Activated CD4-positive, alpha-beta T cell treated with anti-CD3 and anti-CD28 coated beads, Interleukin-2, amount 50 U/mL, for 4 hours (primary cell): Measurements from ENCODE around the gene WASF2.
"Not testable (repeated sequence)": the region's sequence is repeated elsewhere in the genome, so short reads cannot be mapped to it uniquely, and the experiment has no call there.

Experiments used
- DNase-seq, 2 experiments: peaks; one replicate each; pipeline ENCODE4 v3.0.0-alpha.2; 2020

The WASF2 gene

DNA sequence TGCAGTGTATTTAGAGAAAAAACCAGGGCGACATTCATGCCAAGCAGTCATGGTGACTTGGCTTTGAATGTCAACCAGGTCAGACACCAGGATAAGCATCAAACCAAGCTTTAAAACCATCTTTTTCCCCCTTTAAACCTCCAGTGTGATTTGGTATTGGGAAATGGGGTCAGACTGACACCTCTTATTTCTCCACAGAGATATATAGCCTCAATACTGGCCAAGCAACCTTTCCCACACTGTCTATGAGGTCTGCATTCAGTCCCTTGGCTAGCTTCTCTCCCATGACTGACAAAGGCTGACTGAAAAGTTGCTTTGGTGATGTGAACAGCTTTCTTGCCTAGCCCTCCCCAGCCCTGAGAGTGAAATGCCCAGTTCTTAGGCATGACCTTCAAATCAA lies 75.9 kb downstream of the WASF2 start:
- DNase-seq: no peak

DNA sequence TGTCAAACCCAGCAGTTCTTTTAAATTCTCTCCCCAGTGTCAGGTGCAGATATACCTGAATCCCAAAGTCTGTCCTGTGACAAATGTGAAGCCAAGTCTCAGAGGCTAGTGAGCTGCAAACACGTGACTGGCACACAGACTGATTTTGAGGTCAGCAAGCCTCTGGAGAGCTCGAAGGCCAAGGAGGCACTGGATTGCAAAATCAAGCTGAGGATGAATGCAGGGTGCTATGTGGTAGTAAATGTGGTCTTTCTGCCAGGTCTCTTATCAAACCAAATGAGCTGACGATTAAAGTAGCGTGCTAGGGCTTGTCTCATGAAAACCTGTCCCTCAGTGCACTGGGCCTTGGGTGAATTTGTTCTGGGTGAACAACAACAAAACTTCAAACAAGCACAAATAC lies 77.0 kb downstream of the WASF2 start:
- DNase-seq: no peak

DNA sequence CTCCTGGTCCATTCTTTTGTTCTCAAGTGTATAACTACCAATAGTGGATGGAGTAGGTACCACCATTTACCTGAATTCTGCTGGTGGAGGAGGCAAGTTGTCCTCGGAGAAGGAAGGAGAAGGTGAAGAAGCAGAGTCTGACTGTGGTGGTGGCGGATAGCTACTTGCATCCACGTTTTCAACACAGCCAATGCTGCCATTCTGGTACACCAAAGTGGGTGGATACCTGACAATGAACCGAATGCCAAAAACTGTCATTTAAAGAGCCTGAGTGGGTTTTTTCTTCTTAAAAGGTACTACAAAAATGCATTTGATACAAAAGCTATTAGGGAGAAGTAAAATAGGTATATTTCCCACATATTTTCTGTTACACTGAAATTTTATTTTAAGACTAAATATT lies 77.5 kb downstream of the WASF2 start:
- no peak for DNase-seq

DNA sequence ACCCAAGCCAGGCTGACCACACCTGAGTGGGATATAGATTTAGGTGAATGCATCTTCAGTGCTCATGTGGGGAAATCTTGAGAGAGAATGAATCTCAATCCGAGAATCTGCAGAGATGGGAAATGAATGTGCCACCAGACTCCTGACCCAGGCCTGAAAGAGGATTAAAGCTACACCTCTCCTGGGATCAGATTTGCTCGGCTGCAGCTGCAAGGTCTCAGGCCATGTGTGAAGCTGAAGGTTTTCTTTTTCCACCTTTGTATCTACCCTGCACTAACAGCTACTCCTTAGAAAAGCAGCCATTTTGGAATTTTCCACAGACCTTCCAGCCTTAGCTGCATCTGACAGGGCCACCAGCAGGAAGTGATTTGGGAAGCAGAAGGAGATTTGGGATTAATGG lies 79.3 kb downstream of the WASF2 start:
- no peak for DNase-seq

DNA sequence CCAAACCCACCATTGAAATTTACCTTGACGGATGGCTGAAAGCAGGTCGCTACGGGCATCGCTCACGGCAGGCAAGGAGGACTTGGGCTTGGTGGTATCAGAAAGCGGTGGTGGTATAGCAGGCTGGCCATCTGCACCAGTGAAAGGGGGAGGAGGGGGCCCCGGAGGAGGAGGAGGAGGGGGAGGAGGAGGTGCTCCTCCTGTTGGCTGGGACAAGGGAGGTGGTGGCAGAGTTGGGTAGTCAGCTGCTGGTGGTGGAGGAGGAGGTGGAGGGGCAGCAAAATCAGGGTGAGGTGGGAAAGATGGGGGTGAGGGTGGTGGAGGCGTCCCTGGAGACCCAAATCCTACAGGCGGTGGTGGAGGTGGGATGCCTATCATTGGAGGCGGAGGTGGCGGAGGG lies 80.3 kb downstream of the WASF2 start:
- DNase-seq: no peak

DNA sequence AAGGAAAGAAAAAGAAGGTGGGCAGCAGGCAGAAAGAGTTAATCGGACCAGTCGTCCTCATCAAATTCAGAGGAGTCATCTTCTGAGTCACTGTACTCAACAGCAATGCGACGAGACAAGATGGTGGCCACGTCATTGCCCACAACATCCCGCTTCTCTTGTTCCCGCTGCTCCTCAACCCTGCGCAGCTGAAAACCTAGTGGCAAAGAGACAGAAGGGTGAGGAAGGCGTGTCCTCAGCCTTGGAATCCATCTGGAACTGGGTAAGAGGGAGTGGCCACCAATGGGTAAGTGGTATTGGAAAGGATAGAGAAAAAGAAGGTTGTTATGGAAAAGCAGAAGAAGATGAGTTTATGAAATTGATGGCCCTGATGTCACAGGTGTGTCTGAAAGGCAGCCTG lies 81.8 kb downstream of the WASF2 start:
- DNase-seq: no peak

DNA sequence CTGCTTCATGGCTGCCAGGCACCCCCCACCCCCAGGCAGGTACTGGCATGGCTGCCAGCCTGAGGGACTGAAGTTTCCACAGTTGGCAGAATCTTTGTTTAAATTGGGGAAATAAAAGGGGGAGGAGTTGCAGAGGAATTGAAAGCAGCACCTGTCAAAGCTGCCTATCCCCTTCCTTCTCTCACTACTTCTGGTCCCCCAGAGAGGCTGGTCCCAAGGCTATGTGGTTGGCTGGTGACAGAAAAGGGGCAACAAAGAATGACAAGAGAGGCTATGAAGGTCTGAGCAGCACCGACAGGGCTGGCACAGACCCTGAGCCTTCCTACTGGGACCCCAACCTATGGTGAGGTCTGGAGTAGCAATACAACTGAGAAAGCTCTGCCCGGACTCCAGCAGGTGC lies 83.2 kb downstream of the WASF2 start:
- DNase-seq: not testable (repeated sequence)

DNA sequence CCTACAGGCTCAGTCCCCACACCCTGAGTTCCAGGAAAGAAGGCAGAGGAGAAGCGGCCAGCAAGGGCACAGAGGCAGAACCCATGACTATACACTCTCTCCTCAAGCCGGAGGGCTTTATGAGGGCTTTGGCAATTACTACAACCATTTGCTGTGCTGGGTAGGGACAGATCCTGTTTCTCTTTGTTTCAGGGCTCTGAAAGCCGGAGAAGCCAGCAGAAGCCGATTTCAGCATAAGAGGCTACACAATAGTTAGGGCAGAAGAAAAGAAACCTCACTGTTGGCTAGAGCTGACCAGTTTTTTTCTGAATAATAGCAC lies 83.6 kb downstream of the WASF2 start:
- DNase-seq: no peak

DNA sequence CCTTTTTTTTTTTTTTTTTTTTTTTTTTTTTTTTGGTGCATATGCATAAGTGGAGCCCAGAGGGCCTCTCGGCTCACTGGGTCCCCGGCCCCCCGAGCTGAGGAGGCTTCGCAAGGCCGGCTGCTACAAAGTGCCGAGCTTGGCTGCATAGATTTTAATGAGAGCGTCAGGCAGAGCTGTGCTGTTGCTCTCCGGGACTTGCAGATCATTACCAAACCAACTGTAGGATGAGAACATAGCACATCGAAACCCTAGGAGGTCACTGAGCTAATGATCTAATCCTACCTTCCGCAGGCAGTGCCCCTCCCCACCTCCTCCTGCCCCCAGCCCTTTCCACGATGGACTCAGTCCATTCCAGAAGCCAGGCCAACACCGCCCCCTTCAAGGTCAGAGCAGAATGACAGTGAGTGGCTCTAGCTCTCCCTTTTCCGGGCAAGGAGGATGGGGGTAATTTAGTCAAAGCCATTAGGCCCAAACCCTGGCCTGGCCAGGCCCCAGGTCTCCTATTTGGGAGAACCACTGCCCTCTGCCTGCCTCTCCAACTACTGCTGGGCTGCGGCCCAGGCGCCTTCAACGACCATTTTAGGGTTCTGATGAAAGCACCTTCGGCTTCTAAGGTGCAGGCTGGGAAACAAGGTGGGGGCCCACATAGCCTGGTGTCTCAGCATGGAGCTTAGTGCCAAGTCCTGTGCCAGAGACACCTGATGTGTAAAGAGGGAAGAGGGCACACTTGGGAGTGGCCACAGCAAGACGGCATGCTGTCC lies 84.2 kb downstream of the WASF2 start:
- DNase-seq: not testable (repeated sequence)

DNA sequence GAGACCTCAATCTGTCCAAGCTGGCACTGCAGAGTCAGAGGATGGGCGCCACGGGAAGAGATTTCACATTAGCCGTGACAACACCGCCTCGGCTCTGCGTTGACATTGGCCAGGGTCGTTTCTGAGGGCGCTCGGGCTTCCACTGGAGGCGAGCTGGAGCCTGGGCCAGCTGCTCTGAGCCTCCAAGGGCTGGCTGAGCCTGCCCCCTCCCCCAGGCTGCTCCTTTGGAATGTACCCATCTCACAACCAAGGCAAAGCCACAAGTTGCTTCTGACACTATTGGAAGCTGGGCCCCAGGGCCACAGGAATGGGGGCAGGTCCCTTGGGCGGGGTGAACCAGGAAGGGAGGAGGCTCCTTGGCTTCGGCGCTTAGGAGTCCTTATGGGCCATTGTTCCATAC lies 84.9 kb downstream of the WASF2 start:
- DNase-seq: no peak

DNA sequence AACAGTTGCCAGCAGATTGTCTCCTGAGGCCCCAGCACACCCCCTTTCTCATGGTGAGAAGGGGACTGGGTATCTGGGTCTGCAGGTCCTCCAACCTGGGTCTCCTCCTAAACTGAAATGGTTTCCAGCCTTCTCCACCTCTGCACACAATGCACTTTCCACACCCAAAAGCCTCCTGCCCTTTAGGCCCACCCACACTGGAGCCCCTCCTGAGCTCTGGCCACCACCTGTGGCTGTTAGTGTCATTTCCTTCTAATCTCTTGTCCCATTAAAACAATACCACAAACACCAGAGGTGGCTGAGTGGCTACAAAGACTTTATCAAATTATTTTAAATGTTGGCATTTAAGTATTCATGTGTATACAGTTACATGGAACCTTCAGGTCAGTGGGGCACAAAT lies 86.0 kb downstream of the WASF2 start:
- DNase-seq: no peak

DNA sequence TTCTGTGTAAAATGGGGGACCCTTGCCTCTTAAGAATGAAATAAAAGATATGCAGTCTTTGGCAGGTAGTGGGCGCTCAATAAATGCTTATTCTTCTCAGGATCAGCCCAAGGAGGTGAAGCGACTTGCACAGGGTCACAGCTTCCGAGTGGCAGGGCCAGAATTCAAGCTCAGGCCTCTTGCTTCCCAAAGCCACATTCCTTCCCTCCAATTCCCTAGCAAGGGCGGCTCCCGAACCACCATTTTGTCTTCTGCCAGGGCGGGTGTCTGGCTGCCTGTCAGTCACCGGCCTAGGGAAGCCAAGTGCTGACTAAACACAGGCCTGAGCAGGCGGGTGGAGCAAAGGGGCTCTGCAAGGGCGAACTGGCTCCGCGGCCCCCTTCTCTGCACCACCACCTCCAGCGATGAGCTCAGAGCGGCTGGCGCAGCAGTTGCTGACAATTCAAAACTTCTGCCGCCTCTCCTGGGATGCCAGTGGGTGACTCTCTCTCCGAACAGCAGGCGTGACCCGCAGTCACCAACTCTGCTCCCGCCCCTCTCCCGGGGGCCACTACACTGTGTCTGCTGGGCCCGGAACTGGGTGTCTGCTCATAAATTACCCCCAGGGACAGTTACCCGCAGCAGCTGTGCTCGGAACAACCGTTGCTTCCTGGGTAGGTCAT lies 86.8 kb downstream of the WASF2 start:
- DNase-seq: no peak

DNA sequence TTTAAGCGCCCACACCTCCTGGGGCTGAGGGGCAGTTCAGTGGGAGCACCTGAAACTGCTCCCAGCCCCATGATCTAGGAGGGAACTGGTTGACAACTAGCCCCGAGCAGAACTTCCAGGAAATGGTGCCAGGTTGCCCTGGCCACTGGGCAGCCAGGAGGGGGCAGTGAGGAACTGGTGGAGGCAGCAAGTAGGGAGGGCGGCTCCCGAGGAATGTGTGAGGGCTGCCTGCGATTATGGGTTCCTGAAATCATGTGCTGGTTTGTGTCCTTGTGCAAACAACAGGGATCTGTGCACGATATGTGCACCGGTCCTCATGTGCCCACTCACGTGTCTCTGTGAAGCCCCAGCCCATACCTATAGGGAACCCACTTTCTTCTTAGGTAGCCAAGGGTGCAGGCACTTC lies 87.6 kb downstream of the WASF2 start:
- no peak for DNase-seq

DNA sequence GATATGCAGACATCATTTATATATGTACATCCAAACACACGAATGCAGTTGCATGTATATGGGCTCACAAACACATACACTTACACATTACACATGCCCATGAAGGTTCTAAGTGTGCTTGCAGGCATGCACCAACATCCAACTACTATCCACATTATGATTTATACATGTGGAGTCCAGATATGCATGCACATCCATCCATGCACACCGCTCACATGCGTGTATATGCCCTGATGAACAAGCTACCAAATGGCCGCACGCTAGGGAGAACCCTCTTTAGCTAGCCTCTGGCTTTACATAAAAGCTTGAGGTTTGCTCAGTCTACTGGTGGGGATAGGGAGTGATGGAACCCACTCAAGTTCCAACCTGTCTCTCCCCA lies 89.0 kb downstream of the WASF2 start:
- DNase-seq: no peak

DNA sequence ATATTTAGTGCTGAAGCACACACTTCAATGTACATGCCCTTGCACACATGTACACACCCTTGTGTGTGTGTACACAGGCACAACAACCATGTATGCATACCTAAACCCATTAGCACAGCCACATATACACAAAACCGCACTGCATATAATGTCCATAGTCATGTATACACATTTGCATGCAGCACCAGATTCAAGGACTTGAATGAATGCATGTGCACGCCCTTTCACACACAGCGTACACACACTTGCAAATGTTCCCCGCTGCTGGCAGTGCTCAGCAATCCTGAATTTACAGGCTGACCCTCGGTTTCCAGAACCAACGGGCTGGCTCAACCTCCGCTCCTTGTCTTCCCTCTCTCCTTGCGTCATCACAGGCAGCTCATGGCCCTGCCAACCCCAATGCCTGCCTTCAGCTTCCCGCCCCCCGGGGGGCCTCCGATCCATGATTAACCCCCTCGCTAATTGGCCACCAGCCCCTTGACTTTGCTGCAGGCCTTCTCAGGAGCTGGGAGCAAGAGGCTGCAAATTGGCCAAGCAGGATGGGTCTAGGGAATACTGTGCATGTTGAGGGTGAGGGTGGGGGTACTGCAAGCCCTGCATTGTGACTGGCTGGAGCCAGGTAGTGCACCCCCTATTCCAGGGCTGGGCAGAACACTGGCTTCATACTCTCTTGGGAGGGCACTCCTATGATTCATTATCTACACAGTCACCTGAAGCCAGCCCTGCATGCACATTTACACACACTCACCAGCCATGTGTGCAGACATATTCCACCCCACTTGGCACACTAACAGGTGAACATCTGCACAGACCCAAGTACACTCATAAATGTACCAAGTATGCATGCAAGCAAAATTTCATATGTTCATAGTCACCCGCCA lies 89.6 kb downstream of the WASF2 start:
- no peak for DNase-seq

DNA sequence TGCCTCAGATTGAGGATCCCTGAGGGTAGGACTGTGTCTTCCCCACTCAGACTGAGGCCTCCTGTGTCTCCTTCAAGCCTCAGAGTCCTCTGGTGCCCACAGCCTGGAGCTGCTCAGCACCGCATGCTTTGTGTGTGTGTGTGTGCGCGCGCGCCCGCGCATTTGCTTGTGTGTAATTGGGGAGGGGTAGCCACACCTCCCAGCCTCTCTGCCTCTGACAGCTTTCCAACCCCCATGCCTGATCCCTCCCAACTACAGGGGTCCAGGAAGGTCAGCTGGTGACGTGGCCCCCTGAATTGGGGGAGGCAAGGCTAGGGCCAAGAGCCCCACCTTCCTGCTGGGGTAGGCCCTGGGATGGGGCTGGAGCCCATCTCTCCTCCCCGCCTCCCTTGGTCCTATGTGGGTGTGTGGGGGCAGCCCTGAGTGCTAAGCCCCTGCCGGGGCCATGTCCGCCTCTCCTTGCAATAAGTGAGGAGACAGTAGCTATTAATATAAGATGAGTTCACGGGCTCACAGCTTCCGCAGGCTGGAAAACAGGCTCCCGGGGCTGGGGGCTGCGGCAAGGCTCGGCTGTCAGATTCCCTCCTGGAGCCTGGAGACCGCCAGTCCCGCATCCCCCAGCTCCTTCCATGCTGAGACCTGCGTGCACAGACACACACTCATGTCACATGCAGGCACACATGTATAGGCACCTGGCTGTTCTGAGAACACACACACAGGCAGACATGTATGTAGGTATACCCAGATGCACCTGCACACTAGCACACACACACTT lies 90.5 kb downstream of the WASF2 start:
- DNase-seq: no peak

DNA sequence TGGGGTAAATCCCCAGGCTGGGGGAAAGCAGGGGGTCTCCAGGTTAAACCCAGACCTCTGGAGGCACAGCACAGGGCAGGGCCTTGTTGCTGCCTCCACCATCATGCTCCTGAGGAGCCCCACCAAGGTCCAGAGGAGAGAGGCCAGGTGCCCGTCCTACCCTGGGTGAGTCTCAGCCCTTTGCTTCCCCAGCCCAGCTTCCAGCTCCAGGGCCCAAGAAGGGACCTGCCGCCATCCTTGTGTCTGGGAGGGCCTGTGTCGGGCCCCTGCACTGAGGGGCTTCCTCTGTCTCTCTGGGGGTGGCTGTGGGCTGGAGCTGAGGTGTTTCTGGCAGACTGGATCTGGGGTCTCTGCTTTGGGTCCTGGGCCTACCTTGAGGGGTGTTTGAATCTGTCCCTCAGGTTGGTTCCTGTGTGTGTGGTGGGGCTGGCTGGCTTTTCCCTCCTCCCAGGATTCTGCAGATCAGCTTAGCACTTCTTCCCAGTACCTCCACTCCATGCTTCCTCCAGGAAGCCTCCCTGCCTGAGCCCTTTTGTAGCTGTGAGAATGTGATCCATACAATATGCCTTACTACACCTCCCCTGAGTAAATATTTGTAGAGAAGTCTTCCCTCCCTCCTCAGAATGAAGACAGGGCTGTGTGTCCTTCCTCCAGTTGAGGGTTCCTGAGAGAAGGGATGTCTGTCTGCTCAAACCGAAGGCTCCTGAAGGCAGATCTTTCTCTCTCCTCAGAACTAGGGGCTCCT lies 91.4 kb downstream of the WASF2 start:
- DNase-seq: no peak

DNA sequence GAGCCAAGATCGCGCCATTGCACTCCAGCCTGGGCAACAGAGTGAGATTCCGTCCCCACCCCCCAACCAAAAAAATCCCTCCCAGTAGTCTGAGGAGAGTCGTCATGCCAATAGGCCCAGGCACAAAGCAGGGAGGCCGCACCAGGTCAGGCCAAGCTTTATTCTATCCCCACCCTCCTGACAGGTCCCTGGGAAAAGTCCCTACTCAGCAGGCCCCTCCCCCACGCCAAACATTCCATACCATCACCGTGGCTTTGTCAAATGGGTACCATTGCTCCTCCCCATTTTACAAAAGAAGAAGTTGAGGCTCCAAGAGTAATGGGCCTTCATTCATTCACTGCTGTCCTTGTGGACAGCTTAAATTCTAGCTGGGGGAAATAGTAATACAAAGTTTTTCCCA lies 92.2 kb downstream of the WASF2 start:
- no peak for DNase-seq

DNA sequence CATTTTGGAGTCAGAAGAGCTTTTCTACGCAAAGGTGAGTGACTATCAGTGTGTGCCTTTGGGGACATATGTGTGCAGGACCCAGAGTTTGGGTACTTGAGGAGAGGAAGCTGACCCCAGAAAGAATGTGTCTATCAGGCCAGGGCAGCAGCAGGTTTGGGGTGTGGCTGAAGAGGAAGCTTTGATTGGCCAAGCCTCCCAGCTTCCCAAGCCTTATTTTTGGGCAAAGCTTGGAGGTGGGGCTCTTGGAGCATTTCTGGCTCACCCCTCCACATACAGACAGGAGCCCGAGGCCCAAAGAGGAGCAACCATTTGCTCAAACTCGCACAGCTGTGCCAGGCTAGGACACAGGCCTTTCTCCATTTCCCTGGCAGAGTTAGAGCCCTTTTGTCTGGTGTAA lies 92.9 kb downstream of the WASF2 start:
- no peak for DNase-seq

DNA sequence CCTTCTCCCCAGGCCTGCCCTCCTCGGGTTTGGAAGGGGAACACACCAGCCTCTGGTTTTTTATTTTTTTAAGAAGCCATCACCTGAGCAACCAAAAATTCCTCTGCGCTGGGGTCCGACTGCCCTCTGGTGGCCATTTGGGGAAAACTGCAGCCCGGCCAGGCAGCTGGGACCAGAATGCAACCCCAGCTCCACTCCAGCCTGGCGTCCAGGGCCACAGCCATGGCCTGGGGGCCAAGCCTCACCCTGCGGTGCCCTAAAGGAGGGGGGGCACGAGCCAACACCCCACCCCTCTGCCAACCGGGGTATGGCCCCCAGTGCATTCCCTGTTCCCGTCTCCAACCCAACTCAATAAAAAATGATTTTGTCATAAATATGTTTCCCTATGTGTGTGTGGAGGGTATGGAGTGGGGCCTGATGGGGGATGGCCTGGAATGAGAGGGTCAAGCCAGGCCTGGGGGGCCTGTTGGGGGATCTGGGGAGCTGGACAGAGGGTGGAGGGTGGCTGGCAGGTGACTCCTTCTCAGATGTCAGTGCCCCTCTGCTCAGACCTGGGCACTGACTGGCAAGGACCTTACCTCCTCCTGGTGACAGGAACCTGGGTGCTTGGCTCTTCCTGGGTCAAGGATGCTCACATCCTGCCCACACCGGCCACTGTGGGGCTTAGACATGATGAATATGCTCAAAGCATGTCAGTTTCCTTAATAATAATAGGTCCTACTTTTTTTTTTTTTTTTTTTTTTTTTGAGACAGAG lies 94.3 kb downstream of the WASF2 start:
- DNase-seq: peak; percentile 75 to 77

DNA sequence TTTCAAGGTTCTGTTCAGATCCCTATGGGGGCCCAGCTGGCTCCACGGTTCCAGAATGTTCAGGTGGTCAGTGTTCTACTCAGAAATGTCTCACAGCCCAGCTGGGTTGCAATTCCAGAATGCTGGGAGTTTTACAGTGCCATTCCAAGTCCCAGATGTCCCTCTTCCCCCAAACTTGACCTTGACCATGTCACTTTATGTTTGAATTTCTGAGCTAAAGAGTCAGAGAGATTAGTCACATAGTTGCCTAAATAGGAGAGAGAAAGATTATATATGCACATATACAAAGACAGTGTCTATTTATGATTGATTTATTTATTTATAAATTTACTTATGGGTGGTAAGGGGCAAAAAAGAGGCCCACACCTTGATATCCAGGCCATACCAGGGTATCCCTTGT lies 95.0 kb downstream of the WASF2 start:
- no peak for DNase-seq

DNA sequence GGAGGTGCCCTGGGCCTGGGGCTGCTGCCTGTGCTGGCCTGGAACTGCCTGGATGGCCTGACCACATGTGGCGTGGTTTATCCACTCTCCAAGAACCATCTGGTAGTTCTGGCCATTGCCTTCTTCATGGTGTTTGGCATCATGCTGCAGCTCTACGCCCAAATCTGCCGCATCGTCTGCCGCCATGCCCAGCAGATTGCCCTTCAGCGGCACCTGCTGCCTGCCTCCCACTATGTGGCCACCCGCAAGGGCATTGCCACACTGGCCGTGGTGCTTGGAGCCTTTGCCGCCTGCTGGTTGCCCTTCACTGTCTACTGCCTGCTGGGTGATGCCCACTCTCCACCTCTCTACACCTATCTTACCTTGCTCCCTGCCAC lies 95.7 kb downstream of the WASF2 start:
- no peak for DNase-seq
